Astrocyte (in vitro differentiated cells and primary cell): Measurements from ENCODE around the gene CDK3. TPM values are rescaled to one million over a fixed set of nuclear protein-coding genes. Genes with fewer than 3 reads are reported as not detected.

Source experiments
- DNase-seq: peaks from one replicate; pipeline ENCODE4 v3.0.0-alpha.2; 2010; ENCODE audit warnings: low read depth
- FAIRE-seq: peaks from 2 replicates; lab custom pipeline; 2011; peaks lifted over from hg19 to GRCh38; lab: Jason Lieb, UNC
- H2AFZ ChIP-seq: 2 replicates; pipeline ENCODE4 v1.6.0; 2012; ENCODE audit warnings: low read depth, low read length, inconsistent platforms
- H3K27ac ChIP-seq: 2 replicates; pipeline ENCODE4 v1.5.1; 2011; ENCODE audit warnings: low read depth, low read length, inconsistent platforms
- H3K27me3 ChIP-seq: 2 replicates; pipeline ENCODE4 v1.6.0; 2011; ENCODE audit warnings: low read length, inconsistent platforms; ENCODE audit not compliant: insufficient read depth
- H3K36me3 ChIP-seq: 2 replicates; pipeline ENCODE4 v1.5.1; 2011; ENCODE audit warnings: low read length, inconsistent platforms; ENCODE audit not compliant: insufficient read depth
- H3K4me1 ChIP-seq: 2 replicates; pipeline ENCODE4 v1.5.1; 2011; ENCODE audit warnings: low read length, inconsistent platforms; ENCODE audit not compliant: insufficient read depth
- H3K4me2 ChIP-seq: 2 replicates; pipeline ENCODE4 v1.6.0; 2012; ENCODE audit warnings: low read length, inconsistent platforms
- H3K4me3 ChIP-seq: 2 replicates; pipeline ENCODE4 v1.5.1; 2011; ENCODE audit warnings: low read depth, mild to moderate bottlenecking, low read length, inconsistent platforms; ENCODE audit not compliant: insufficient read depth
- H3K79me2 ChIP-seq: 2 replicates; pipeline ENCODE4 v1.6.0; 2012; ENCODE audit warnings: mild to moderate bottlenecking, low read length, inconsistent platforms; ENCODE audit not compliant: insufficient read depth
- H3K9ac ChIP-seq: 2 replicates; pipeline ENCODE4 v1.6.0; 2012; ENCODE audit warnings: mild to moderate bottlenecking, low read length, inconsistent platforms
- H3K9me3 ChIP-seq: 2 replicates; pipeline ENCODE4 v1.5.1; 2012; ENCODE audit warnings: low read depth, mild to moderate bottlenecking, low read length, inconsistent platforms; ENCODE audit not compliant: insufficient read depth
- H4K20me1 ChIP-seq: 2 replicates; pipeline ENCODE4 v1.6.0; 2012; ENCODE audit warnings: low read length, inconsistent platforms; ENCODE audit not compliant: insufficient read depth
- H3K27ac Mint-ChIP-seq: one replicate; pipeline ENCODE4 v1.8.0; 2021; ENCODE audit warnings: mild to moderate bottlenecking, mixed read lengths; ENCODE audit not compliant: unreplicated experiment
- H3K27me3 Mint-ChIP-seq: one replicate; pipeline ENCODE4 v1.8.0; 2021; ENCODE audit warnings: low read depth, mixed read lengths; ENCODE audit not compliant: unreplicated experiment
- H3K36me3 Mint-ChIP-seq: one replicate; pipeline ENCODE4 v1.8.0; 2021; ENCODE audit warnings: low read depth, mixed read lengths; ENCODE audit not compliant: unreplicated experiment
- H3K4me1 Mint-ChIP-seq: one replicate; pipeline ENCODE4 v1.8.0; 2021; ENCODE audit warnings: low read depth, mixed read lengths; ENCODE audit not compliant: unreplicated experiment
- H3K4me3 Mint-ChIP-seq: one replicate; pipeline ENCODE4 v1.8.0; 2021; ENCODE audit warnings: mild to moderate bottlenecking, moderate library complexity, mixed read lengths; ENCODE audit not compliant: unreplicated experiment
- H3K9me3 Mint-ChIP-seq: one replicate; pipeline ENCODE4 v1.8.0; 2021; ENCODE audit warnings: mild to moderate bottlenecking, mixed read lengths; ENCODE audit not compliant: unreplicated experiment
- CTCF ChIP-seq: IDR thresholded peaks from 2 replicates; pipeline ENCODE4 v1.5.1; 2011; ENCODE audit warnings: low read depth, mild to moderate bottlenecking, inconsistent platforms, low read length, moderate library complexity; ENCODE audit not compliant: insufficient read depth
- EZH2 ChIP-seq: IDR thresholded peaks from 2 replicates; pipeline ENCODE4 v1.6.1; 2012; ENCODE audit warnings: mild to moderate bottlenecking, low read length, inconsistent platforms; ENCODE audit not compliant: insufficient read depth
- total RNA-seq: library from RNA; stranded (reverse); gene quantifications from 2 replicates; pipeline ENCODE4 v1.2.1, GENCODE V29; 2021

CDK3 gene
- total RNA-seq, 1 donor from 2014 or later = 5.0 TPM

DNA sequence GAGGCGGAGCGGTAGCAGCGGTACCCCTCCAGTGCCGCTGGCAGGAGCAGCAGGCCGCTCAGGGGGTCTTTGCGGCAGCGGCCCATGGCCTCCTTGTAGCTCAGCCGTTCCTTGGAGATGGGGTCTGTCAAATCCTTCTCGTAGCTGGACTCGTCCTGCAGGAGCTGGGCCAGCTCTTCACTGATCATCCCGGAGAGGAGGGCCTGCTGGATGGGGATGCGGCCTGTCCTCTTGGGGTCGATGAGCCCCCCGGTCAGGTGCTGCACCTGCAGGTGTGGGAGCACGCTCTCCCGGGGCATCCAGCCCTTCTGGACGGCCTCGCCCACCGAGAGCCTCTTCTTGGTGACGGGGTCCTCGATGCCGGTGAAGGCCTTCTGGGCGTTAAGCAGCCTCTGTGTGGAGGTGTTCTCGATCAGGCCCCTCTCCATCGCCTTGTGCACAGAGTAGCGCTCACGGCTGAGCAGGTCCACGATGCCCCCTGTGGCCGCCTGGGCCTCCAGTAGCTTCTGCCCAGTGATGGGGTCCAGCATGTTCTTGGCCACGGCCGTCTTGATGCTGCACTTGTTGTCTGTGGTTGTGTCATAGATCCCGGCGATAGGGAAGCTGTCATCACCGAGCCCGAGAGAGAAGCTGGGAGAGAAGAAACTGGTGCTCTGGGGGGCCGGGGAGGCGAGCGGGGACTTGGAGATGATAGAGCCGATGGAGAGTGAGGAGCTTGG, 6.6 kb downstream of the CDK3 start:
- no peak overlapping the region for H3K27ac Mint-ChIP-seq
- H3K4me1 Mint-ChIP-seq = peaks cover 8% of the 10 kb centered on the region
- Histone ChIP-seq H4K20me1 (no peaks in the 10 kb centered on the region), H3K4me2 (no peak overlapping the region), H3K36me3 (no peaks in the 10 kb centered on the region), H3K4me3 (no peak overlapping the region), H3K79me2 (no peaks in the 10 kb centered on the region), H3K9me3 (no peaks in the 10 kb centered on the region), H3K27ac (no peak overlapping the region), H3K9ac (no peak overlapping the region), H3K27me3 (no peaks in the 10 kb centered on the region), H3K4me1 (no peaks in the 10 kb centered on the region), H2AFZ (no peak overlapping the region)
- no peak for TF ChIP-seq CTCF
- TF ChIP-seq EZH2 = no peak
- H3K9me3 Mint-ChIP-seq = peaks cover 4% of the 10 kb centered on the region
- no peak for FAIRE-seq
- peaks cover 7% of the 10 kb centered on the region for H3K36me3 Mint-ChIP-seq
- DNase-seq = no peak
- peaks cover 16% of the 10 kb centered on the region for H3K27me3 Mint-ChIP-seq
- H3K4me3 Mint-ChIP-seq = no peak overlapping the region

- H2AFZ ChIP-seq = no peak overlapping the region
- no peaks in the 10 kb centered on the region for H3K4me1 ChIP-seq
- no peaks in the 10 kb centered on the region for H3K27me3 ChIP-seq
- H3K27ac ChIP-seq = no peak overlapping the region
- no peak overlapping the region for H3K4me3 ChIP-seq
- no peaks in the 10 kb centered on the region for H3K9me3 ChIP-seq
- H3K36me3 ChIP-seq = no peaks in the 10 kb centered on the region
- H3K4me1 Mint-ChIP-seq = peaks cover 8% of the 10 kb centered on the region
- FAIRE-seq = no peak
- H3K27me3 Mint-ChIP-seq = peaks cover 16% of the 10 kb centered on the region
- H3K9ac ChIP-seq = no peak overlapping the region
- H3K9me3 Mint-ChIP-seq = peaks cover 4% of the 10 kb centered on the region
- H4K20me1 ChIP-seq = no peaks in the 10 kb centered on the region
- no peak overlapping the region for H3K27ac Mint-ChIP-seq
- no peak overlapping the region for H3K4me3 Mint-ChIP-seq
- TF ChIP-seq EZH2 (no peak), CTCF (no peak)
- no peak overlapping the region for H3K4me2 ChIP-seq
- no peak for DNase-seq
- H3K79me2 ChIP-seq = no peaks in the 10 kb centered on the region
- H3K36me3 Mint-ChIP-seq = peaks cover 7% of the 10 kb centered on the region
These were observed 7.2 kb downstream of the CDK3 start for GRCh38 chr17:76007850-76008165.

GRCh38 chr17:76008208-76008607, 7.6 kb downstream of the CDK3 start:
- Histone ChIP-seq H2AFZ (no peak overlapping the region), H4K20me1 (no peaks in the 10 kb centered on the region), H3K4me3 (no peak overlapping the region), H3K4me2 (no peak overlapping the region), H3K4me1 (no peaks in the 10 kb centered on the region), H3K9me3 (no peaks in the 10 kb centered on the region), H3K79me2 (no peaks in the 10 kb centered on the region), H3K27me3 (no peaks in the 10 kb centered on the region), H3K36me3 (no peaks in the 10 kb centered on the region), H3K9ac (no peak overlapping the region), H3K27ac (no peak overlapping the region)
- Mint-ChIP-seq H3K4me3 (no peak overlapping the region), H3K27me3 (peaks cover 16% of the 10 kb centered on the region), H3K27ac (no peak overlapping the region), H3K4me1 (peaks cover 8% of the 10 kb centered on the region), H3K36me3 (peaks cover 7% of the 10 kb centered on the region), H3K9me3 (peaks cover 4% of the 10 kb centered on the region)
- DNase-seq (no peak), FAIRE-seq (no peak)
- TF ChIP-seq EZH2 (no peak), CTCF (no peak)
